Prostate gland (tissue), 2 donors: ENCODE measurements around the gene ARL16.

Experiments used
- POLR2AphosphoS5 ChIP-seq: sonication (generic); formaldehyde crosslinking; IDR thresholded peaks from one replicate; pipeline ENCODE4 v1.6.1; 2017; ENCODE audit warnings: antibody characterized with exemption
- TF ChIP-seq, protein P1 (sequence below), 4 experiments: fragments of 200-600 bp in 2 of 4; fragments of 450-650 bp in 2 of 4; sonication (generic) in 2 of 4; IDR thresholded peaks; 1 replicate in 3 of 4; 2 replicates in 1 of 4; pipeline ENCODE4 v1.5.1; 2016 to 2019; ENCODE audit warnings: antibody characterized with exemption in 4 of 4, mild to moderate bottlenecking in 2 of 4, moderate library complexity in 2 of 4

DNA sequence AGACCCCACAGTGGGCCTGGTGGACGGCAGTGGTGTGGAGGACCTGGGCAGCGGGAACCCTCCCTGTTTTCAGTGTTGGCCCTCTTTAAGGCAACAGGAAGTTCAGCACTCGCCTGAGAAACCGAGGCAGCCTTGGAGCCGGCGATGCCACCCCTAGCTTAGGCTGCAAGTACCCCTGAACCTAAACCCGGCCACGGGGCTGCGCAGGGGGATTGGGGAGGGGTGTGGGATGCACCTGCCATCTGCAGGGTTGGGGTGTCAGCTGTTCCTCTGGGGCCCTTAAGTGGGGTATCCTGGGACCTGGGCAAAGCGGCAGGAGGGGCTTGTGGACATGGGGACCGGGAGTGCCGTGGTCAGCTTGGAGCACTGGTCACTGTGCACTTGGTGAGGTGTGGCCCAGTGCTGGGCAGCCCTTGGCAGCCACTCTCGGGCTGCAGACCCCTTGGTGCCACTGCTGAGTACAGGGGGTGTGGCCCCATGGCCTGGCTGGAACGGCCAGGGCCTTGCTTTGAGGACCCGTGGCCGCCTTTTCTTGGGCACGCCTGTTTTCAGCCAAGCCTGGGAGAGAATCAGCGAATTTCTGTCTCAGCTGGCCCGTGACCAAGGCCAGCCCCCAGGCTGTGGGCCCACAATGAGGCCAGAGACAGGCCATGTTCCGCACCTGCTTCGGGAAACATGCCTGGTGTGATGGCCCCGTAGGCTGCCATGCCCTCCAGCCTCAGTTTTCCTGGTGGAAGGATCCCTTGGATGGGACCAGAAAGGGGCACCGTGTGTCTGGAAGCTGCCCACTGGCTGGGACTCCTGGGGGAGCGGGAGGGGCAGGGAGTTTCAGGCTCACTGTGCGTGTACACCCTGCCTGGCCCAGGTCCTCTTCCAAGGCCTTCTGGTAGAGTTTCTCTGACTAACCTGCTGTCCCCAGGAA lies 24.4 kb upstream of the ARL16 start:
- TF ChIP-seq, protein P1, sequence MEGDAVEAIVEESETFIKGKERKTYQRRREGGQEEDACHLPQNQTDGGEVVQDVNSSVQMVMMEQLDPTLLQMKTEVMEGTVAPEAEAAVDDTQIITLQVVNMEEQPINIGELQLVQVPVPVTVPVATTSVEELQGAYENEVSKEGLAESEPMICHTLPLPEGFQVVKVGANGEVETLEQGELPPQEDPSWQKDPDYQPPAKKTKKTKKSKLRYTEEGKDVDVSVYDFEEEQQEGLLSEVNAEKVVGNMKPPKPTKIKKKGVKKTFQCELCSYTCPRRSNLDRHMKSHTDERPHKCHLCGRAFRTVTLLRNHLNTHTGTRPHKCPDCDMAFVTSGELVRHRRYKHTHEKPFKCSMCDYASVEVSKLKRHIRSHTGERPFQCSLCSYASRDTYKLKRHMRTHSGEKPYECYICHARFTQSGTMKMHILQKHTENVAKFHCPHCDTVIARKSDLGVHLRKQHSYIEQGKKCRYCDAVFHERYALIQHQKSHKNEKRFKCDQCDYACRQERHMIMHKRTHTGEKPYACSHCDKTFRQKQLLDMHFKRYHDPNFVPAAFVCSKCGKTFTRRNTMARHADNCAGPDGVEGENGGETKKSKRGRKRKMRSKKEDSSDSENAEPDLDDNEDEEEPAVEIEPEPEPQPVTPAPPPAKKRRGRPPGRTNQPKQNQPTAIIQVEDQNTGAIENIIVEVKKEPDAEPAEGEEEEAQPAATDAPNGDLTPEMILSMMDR (IDR thresholded peaks at IDR 0.05) = no peak
- TF ChIP-seq POLR2AphosphoS5 = no peak
